ENCODE results near the gene GRK7.

The GRK7 gene

DNA sequence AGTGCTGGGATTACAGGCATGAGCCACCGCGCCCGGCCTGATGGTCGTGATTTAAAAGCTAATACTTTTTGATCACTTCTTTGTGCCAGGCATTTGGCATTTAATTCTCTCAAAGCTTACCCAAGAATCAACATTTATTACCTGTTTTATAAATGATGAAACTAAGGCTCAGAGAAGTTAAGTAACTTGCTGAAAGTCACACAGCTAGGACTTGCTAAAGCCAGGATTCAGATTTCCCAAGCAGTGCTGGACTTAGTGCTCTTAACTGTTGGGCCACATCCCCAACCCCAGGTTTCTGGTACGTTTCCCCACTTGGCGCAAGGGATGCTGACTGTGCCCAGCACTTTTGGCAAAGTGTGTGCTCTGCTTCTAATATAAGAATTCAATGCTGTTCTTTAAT lies 10.5 kb downstream of the GRK7 start:
- no peak for DNase-seq (ENCODE audit: low read depth, low spot score)
- Histone ChIP-seq H3K4me1 (ENCODE audit: insufficient read depth, insufficient read length) (no peaks in the 10 kb centered on the region), H3K36me3 (ENCODE audit: insufficient read depth, insufficient read length, low read length) (no peaks in the 10 kb centered on the region), H3K9ac (ENCODE audit: insufficient read length, low read depth) (no peak overlapping the region), H3K9me3 (ENCODE audit: insufficient read depth, low read length) (no peaks in the 10 kb centered on the region), H3K4me3 (ENCODE audit: insufficient read length, low read depth) (no peak overlapping the region), H3K27me3 (ENCODE audit: insufficient read depth, insufficient read length) (no peaks in the 10 kb centered on the region)
- TF ChIP-seq YY1 (IDR thresholded peaks at IDR 0.05; ENCODE audit: insufficient read depth, insufficient read length) (no peak), ZNF274 (IDR thresholded peaks at IDR 0.05; ENCODE audit: low read depth, low read length) (no peak), SUZ12 (IDR thresholded peaks at IDR 0.05; ENCODE audit: extremely low read depth, insufficient read depth, insufficient read length) (no peak)

DNA sequence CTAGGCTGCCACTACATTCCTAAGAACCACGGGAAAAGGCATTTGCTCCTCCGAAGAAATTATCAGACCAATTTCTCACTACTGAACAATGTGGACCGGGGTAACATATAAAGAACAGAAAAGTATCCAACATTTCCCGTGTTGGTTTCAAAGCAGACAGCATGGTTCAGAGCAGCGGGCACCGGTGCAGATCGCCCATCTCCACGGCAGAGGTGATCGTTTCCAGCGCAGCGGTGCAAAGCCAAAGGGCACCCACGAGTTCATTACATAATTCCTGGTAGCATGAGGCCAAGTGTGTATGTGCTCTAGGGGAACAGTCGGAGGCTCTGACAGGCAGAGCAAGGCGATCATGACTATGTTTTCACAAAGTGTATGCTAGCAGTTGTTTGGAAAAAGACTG lies 13.2 kb downstream of the GRK7 start:
- no peaks in the 10 kb centered on the region for H3K4me1 ChIP-seq (ENCODE audit: insufficient read depth, insufficient read length)
- H3K27me3 ChIP-seq (ENCODE audit: insufficient read depth, insufficient read length), result no peaks in the 10 kb centered on the region
- no peak overlapping the region for H3K9ac ChIP-seq (ENCODE audit: insufficient read length, low read depth)
- H3K9me3 ChIP-seq (ENCODE audit: insufficient read depth, low read length), result no peaks in the 10 kb centered on the region
- no peak overlapping the region for H3K4me3 ChIP-seq (ENCODE audit: insufficient read length, low read depth)
- DNase-seq (ENCODE audit: low read depth, low spot score), result no peak
- no peaks in the 10 kb centered on the region for H3K36me3 ChIP-seq (ENCODE audit: insufficient read depth, insufficient read length, low read length)
- no peak for TF ChIP-seq YY1 (IDR thresholded peaks at IDR 0.05; ENCODE audit: insufficient read depth, insufficient read length)

DNA sequence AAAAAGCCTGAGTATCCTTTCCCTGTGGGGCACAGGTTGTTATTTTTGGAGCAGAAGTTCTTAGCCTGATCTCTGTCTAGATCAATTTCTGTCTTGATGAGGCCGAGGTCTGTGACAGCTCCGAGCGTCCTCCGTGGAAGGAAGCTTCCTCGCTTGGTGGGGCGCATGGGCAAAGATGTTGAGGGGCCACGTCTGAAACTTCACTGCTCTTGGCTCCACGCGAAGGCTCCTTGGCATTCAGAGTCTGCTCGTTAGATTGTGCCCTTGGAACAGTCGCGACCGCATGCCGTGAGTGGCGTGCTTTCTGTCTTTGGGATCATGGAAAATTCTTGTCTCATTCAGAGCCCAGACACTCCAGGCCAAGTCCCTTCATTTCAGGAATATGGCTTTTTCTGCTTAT lies 13.7 kb downstream of the GRK7 start:
- H3K36me3 ChIP-seq (ENCODE audit: insufficient read depth, insufficient read length, low read length), result no peaks in the 10 kb centered on the region
- H3K9ac ChIP-seq (ENCODE audit: insufficient read length, low read depth), result no peak overlapping the region
- TF ChIP-seq YY1 (IDR thresholded peaks at IDR 0.05; ENCODE audit: insufficient read depth, insufficient read length) (no peak), ZNF274 (IDR thresholded peaks at IDR 0.05; ENCODE audit: low read depth, low read length) (no peak), SUZ12 (IDR thresholded peaks at IDR 0.05; ENCODE audit: extremely low read depth, insufficient read depth, insufficient read length) (no peak)
- DNase-seq (ENCODE audit: low read depth, low spot score), result no peak
- H3K4me3 ChIP-seq (ENCODE audit: insufficient read length, low read depth), result no peak overlapping the region
- no peaks in the 10 kb centered on the region for H3K4me1 ChIP-seq (ENCODE audit: insufficient read depth, insufficient read length)
- H3K27me3 ChIP-seq (ENCODE audit: insufficient read depth, insufficient read length), result no peaks in the 10 kb centered on the region
- no peaks in the 10 kb centered on the region for H3K9me3 ChIP-seq (ENCODE audit: insufficient read depth, low read length)

DNA sequence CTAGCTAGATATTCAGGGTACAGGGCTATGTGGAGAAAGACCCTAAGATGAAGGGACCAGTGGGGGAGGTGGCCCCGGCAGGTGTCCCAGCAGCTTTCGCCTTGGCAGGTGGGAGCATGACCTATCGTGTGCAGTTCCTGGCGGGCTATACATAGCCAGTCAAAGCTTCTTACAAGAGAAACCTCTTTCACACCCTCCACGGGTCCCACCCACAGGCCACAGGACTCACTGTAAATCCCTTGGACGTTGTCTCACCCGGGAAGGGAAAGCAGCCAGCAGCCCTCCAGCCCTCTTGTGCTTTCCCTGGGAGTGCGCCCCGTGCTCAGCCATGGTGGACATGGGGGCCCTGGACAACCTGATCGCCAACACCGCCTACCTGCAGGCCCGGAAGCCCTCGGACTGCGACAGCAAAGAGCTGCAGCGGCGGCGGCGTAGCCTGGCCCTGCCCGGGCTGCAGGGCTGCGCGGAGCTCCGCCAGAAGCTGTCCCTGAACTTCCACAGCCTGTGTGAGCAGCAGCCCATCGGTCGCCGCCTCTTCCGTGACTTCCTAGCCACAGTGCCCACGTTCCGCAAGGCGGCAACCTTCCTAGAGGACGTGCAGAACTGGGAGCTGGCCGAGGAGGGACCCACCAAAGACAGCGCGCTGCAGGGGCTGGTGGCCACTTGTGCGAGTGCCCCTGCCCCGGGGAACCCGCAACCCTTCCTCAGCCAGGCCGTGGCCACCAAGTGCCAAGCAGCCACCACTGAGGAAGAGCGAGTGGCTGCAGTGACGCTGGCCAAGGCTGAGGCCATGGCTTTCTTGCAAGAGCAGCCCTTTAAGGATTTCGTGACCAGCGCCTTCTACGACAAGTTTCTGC lies 15.0 kb downstream of the GRK7 start:
- no peaks in the 10 kb centered on the region for H3K36me3 ChIP-seq (ENCODE audit: insufficient read depth, insufficient read length, low read length)
- DNase-seq (ENCODE audit: low read depth, low spot score), result no peak
- TF ChIP-seq YY1 (IDR thresholded peaks at IDR 0.05; ENCODE audit: insufficient read depth, insufficient read length), result no peak
- no peak for TF ChIP-seq ZNF274 (IDR thresholded peaks at IDR 0.05; ENCODE audit: low read depth, low read length)
- TF ChIP-seq SUZ12 (IDR thresholded peaks at IDR 0.05; ENCODE audit: extremely low read depth, insufficient read depth, insufficient read length), result no peak
- no peak overlapping the region for H3K4me3 ChIP-seq (ENCODE audit: insufficient read length, low read depth)
- no peaks in the 10 kb centered on the region for H3K9me3 ChIP-seq (ENCODE audit: insufficient read depth, low read length)
- no peak overlapping the region for H3K9ac ChIP-seq (ENCODE audit: insufficient read length, low read depth)
- no peaks in the 10 kb centered on the region for H3K27me3 ChIP-seq (ENCODE audit: insufficient read depth, insufficient read length)
- no peaks in the 10 kb centered on the region for H3K4me1 ChIP-seq (ENCODE audit: insufficient read depth, insufficient read length)

DNA sequence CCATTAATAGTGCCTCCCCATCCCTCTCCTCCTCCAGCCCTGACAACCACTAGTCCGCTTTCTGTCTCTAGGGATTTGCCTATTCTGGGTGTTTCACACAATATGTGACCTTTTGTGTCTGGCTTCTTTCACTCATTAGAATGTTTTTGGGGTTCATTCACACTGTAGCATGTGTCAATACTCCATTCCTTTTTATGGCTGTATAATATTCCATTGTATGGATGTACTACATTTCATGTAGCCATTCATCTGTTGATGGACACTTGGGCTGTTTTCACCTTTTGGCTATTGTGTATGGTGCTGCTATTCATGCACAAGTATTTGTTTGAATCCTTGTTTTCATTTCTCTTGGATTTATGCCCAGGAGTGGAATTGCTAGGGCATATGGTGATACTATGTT lies 16.5 kb downstream of the GRK7 start:
- Histone ChIP-seq H3K27me3 (ENCODE audit: insufficient read depth, insufficient read length) (no peaks in the 10 kb centered on the region), H3K4me3 (ENCODE audit: insufficient read length, low read depth) (no peak overlapping the region), H3K36me3 (ENCODE audit: insufficient read depth, insufficient read length, low read length) (no peaks in the 10 kb centered on the region), H3K9ac (ENCODE audit: insufficient read length, low read depth) (no peak overlapping the region), H3K9me3 (ENCODE audit: insufficient read depth, low read length) (no peaks in the 10 kb centered on the region), H3K4me1 (ENCODE audit: insufficient read depth, insufficient read length) (no peaks in the 10 kb centered on the region)
- no peak for TF ChIP-seq ZNF274 (IDR thresholded peaks at IDR 0.05; ENCODE audit: low read depth, low read length)
- no peak for TF ChIP-seq YY1 (IDR thresholded peaks at IDR 0.05; ENCODE audit: insufficient read depth, insufficient read length)
- TF ChIP-seq SUZ12 (IDR thresholded peaks at IDR 0.05; ENCODE audit: extremely low read depth, insufficient read depth, insufficient read length), result no peak
- no peak for DNase-seq (ENCODE audit: low read depth, low spot score)

DNA sequence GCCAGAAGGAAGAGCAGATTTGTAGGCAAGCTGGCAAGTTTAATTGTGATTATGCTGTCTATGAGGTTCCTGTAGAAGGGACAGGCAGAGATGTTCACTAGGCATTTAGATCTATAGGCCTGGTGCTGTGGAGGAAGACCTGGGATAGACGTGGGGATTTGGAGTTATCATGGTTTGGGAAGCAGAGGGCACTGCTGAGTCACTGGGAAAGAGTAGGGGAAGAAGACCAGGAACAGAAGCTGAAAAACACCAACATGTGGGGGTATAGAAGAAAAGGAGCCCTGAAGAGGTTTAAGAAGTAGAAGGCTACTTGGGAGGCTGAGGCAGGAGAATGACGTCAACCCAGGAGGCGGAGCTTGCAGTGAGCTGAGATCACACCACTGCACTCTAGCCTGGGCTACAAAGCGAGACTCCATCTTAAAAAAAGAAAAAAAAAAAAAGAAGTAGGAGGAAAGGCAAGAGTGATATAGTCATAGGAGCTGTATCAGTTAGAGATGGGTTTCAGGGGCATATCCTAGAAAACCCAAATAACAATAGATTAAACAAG lies 19.3 kb downstream of the GRK7 start:
- H3K4me3 ChIP-seq (ENCODE audit: insufficient read length, low read depth), result no peak overlapping the region
- H3K9me3 ChIP-seq (ENCODE audit: insufficient read depth, low read length), result no peaks in the 10 kb centered on the region
- H3K4me1 ChIP-seq (ENCODE audit: insufficient read depth, insufficient read length), result no peaks in the 10 kb centered on the region
- no peaks in the 10 kb centered on the region for H3K27me3 ChIP-seq (ENCODE audit: insufficient read depth, insufficient read length)
- no peak for DNase-seq (ENCODE audit: low read depth, low spot score)
- no peak overlapping the region for H3K9ac ChIP-seq (ENCODE audit: insufficient read length, low read depth)
- TF ChIP-seq SUZ12 (IDR thresholded peaks at IDR 0.05; ENCODE audit: extremely low read depth, insufficient read depth, insufficient read length) (no peak), YY1 (IDR thresholded peaks at IDR 0.05; ENCODE audit: insufficient read depth, insufficient read length) (no peak), ZNF274 (IDR thresholded peaks at IDR 0.05; ENCODE audit: low read depth, low read length) (no peak)
- no peaks in the 10 kb centered on the region for H3K36me3 ChIP-seq (ENCODE audit: insufficient read depth, insufficient read length, low read length)

DNA sequence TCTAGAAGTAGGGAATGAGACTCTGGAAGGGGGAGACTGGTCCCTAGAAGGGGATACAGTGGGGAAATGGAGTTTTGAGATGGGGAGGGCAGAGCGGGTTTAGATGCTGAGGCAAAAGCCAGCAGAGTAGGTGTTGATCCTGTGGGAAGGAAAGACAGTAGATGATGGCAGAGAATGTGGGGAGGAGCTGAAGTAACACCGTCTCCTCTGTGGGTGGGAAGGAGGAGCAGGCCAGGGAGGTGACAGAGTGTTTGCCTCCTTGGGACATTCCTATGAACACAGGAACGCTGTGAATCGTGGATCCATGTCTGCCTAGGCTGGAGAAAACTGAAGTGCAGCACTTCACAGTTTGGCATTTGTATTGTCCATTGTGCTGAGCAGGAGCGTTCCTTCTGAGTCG lies 20.4 kb downstream of the GRK7 start:
- no peaks in the 10 kb centered on the region for H3K36me3 ChIP-seq (ENCODE audit: insufficient read depth, insufficient read length, low read length)
- no peaks in the 10 kb centered on the region for H3K27me3 ChIP-seq (ENCODE audit: insufficient read depth, insufficient read length)
- no peak overlapping the region for H3K4me3 ChIP-seq (ENCODE audit: insufficient read length, low read depth)
- no peak for DNase-seq (ENCODE audit: low read depth, low spot score)
- peaks cover 3% of the 10 kb centered on the region for H3K4me1 ChIP-seq (ENCODE audit: insufficient read depth, insufficient read length)
- H3K9ac ChIP-seq (ENCODE audit: insufficient read length, low read depth), result no peak overlapping the region
- no peaks in the 10 kb centered on the region for H3K9me3 ChIP-seq (ENCODE audit: insufficient read depth, low read length)
- TF ChIP-seq SUZ12 (IDR thresholded peaks at IDR 0.05; ENCODE audit: extremely low read depth, insufficient read depth, insufficient read length) (no peak), ZNF274 (IDR thresholded peaks at IDR 0.05; ENCODE audit: low read depth, low read length) (no peak), YY1 (IDR thresholded peaks at IDR 0.05; ENCODE audit: insufficient read depth, insufficient read length) (no peak)
